BE2C (cell line): ENCODE data around the gene STEAP4.

ENCODE experiments used
- DNase-seq: peaks from one replicate; pipeline ENCODE4 v3.0.0-alpha.2; 2020
- H3K27me3 ChIP-seq: fragments of 250-450 bp; sonication (Bioruptor Pico); 2 replicates; pipeline ENCODE4 v1.5.1; 2020; ENCODE audit warnings: mild to moderate bottlenecking
- H3K36me3 ChIP-seq: fragments of 250-450 bp; sonication (Bioruptor Pico); 2 replicates; pipeline ENCODE4 v1.5.1; 2020; ENCODE audit warnings: mild to moderate bottlenecking
- H3K4me1 ChIP-seq: fragments of 250-450 bp; sonication (Bioruptor Pico); 2 replicates; pipeline ENCODE4 v1.5.1; 2020
- H3K4me3 ChIP-seq: 2 replicates; pipeline ENCODE4 v1.5.1; 2011; ENCODE audit warnings: low read depth, low read length
- H3K9me3 ChIP-seq: fragments of 250-450 bp; sonication (Bioruptor Pico); 2 replicates; pipeline ENCODE4 v1.5.1; 2020
- TF ChIP-seq, protein P1 (sequence below): IDR thresholded peaks from 2 replicates; pipeline ENCODE4 v1.5.1; 2012; ENCODE audit warnings: mild to moderate bottlenecking, low read depth, low read length

STEAP4 gene

GRCh38 chr7:88229302-88229995 lies 77.2 kb downstream of the STEAP4 start:
- no peaks in the 10 kb centered on the region for H3K36me3 ChIP-seq
- no peaks in the 10 kb centered on the region for H3K27me3 ChIP-seq
- DNase-seq, result no peak
- no peak overlapping the region for H3K4me3 ChIP-seq
- TF ChIP-seq, protein P1, sequence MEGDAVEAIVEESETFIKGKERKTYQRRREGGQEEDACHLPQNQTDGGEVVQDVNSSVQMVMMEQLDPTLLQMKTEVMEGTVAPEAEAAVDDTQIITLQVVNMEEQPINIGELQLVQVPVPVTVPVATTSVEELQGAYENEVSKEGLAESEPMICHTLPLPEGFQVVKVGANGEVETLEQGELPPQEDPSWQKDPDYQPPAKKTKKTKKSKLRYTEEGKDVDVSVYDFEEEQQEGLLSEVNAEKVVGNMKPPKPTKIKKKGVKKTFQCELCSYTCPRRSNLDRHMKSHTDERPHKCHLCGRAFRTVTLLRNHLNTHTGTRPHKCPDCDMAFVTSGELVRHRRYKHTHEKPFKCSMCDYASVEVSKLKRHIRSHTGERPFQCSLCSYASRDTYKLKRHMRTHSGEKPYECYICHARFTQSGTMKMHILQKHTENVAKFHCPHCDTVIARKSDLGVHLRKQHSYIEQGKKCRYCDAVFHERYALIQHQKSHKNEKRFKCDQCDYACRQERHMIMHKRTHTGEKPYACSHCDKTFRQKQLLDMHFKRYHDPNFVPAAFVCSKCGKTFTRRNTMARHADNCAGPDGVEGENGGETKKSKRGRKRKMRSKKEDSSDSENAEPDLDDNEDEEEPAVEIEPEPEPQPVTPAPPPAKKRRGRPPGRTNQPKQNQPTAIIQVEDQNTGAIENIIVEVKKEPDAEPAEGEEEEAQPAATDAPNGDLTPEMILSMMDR, result no peak
- H3K9me3 ChIP-seq, result no peaks in the 10 kb centered on the region
- no peaks in the 10 kb centered on the region for H3K4me1 ChIP-seq

- Histone ChIP-seq H3K4me3 (no peak overlapping the region), H3K36me3 (no peaks in the 10 kb centered on the region), H3K4me1 (no peaks in the 10 kb centered on the region), H3K9me3 (no peaks in the 10 kb centered on the region), H3K27me3 (no peaks in the 10 kb centered on the region)
- DNase-seq, result no peak
- TF ChIP-seq, protein P1, result no peak
These were observed 79.7 kb downstream of the STEAP4 start for GRCh38 chr7:88226886-88227516.

- Histone ChIP-seq H3K4me3 (no peak overlapping the region), H3K9me3 (no peaks in the 10 kb centered on the region), H3K27me3 (no peaks in the 10 kb centered on the region), H3K4me1 (no peaks in the 10 kb centered on the region), H3K36me3 (no peaks in the 10 kb centered on the region)
- DNase-seq, result no peak
- TF ChIP-seq, protein P1, result no peak
These were observed 80.5 kb downstream of the STEAP4 start for GRCh38 chr7:88226201-88226600.

GRCh38 chr7:88224601-88225275 lies 82.0 kb downstream of the STEAP4 start:
- DNase-seq, result no peak
- H3K4me3 ChIP-seq, result no peak overlapping the region
- no peaks in the 10 kb centered on the region for H3K36me3 ChIP-seq
- H3K4me1 ChIP-seq, result no peaks in the 10 kb centered on the region
- TF ChIP-seq, protein P1, result no peak
- no peaks in the 10 kb centered on the region for H3K9me3 ChIP-seq
- no peaks in the 10 kb centered on the region for H3K27me3 ChIP-seq

DNA sequence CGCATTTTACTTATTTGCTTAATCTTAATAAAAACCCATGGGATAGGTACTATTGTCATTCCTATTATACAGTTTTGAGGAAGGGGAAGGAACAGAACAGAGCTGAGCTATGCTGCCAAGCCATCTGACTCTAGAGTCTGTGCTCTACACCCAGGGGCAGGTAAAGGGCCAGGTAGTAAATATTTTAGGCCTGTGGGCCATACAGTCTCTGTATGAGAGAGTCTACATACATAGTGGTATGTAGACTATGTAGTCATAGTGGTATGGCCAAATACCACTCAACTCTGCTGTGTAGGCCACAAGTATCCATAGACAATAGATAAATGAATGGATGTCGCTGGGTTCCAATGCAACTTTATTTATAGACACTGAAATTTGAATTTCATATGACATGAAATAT lies 83.4 kb downstream of the STEAP4 start:
- no peaks in the 10 kb centered on the region for H3K36me3 ChIP-seq
- no peak for DNase-seq
- no peaks in the 10 kb centered on the region for H3K9me3 ChIP-seq
- no peaks in the 10 kb centered on the region for H3K4me1 ChIP-seq
- no peaks in the 10 kb centered on the region for H3K27me3 ChIP-seq
- TF ChIP-seq, protein P1, result no peak
- no peak overlapping the region for H3K4me3 ChIP-seq
